OCI-LY3 (cell line): ENCODE measurements around the gene MESP2.
A peak's percentile ranks its signal among the peaks of the same experiment; 100 is the strongest.

Experiments
- H2AFZ ChIP-seq: fragments of 200-600, 300-600 bp; shearing (Covaris generic); 2 replicates; pipeline ENCODE4 v1.6.0; 2014; ENCODE audit warnings: antibody characterized with exemption, low read depth, low read length
- H3K27ac ChIP-seq: fragments of 200-600, 300-600 bp; sonication (generic); 2 replicates; pipeline ENCODE4 v1.5.1; 2014; ENCODE audit warnings: mild to moderate bottlenecking, low read length, moderate library complexity, mixed read lengths
- H3K27me3 ChIP-seq: fragments of 200-600, 300-600 bp; sonication (generic); 2 replicates; pipeline ENCODE4 v1.6.1; 2014; ENCODE audit warnings: low read depth, low read length, mixed read lengths
- H3K36me3 ChIP-seq: fragments of 200-600, 300-600 bp; sonication (generic); replicated peaks from 2 replicates; pipeline ENCODE3; 2014; ENCODE audit warnings: low read depth, low read length, mixed read lengths
- H3K4me1 ChIP-seq: fragments of 300-600, 200-600 bp; sonication (generic); 2 replicates; pipeline ENCODE4 v1.6.1; 2014; ENCODE audit warnings: low read length, mixed read lengths
- H3K4me2 ChIP-seq: fragments of 200-600, 300-600 bp; sonication (generic); 2 replicates; pipeline ENCODE4 v1.6.1; 2014; ENCODE audit warnings: low read length, mixed read lengths
- H3K4me3 ChIP-seq: fragments of 300-600, 200-600 bp; sonication (generic); 2 replicates; pipeline ENCODE4 v1.5.1; 2014; ENCODE audit warnings: antibody characterized with exemption, mild to moderate bottlenecking, low read length, moderate library complexity
- H3K79me2 ChIP-seq: fragments of 300-600, 200-600 bp; shearing (Covaris generic); 2 replicates; pipeline ENCODE4 v1.6.1; 2014; ENCODE audit warnings: mild to moderate bottlenecking, low read length, mixed read lengths
- H3K9ac ChIP-seq: fragments of 300-600, 200-600 bp; shearing (Covaris generic); 2 replicates; pipeline ENCODE4 v1.6.0; 2014; ENCODE audit warnings: mild to moderate bottlenecking, low read length, moderate library complexity
- H3K9me3 ChIP-seq: fragments of 200-600, 300-600 bp; shearing (Covaris generic); 2 replicates; pipeline ENCODE4 v1.6.1; 2014; ENCODE audit warnings: low read length, mixed read lengths; ENCODE audit not compliant: insufficient read depth
- H4K20me1 ChIP-seq: fragments of 200-600, 300-600 bp; sonication (generic); 2 replicates; pipeline ENCODE4 v1.6.1; 2016; ENCODE audit warnings: low read length, mixed read lengths; ENCODE audit not compliant: insufficient read depth
- CTCF ChIP-seq: fragments of 200-600, 300-600 bp; sonication (generic); IDR thresholded peaks from 2 replicates; pipeline ENCODE4 v1.5.1; 2014; ENCODE audit warnings: antibody characterized with exemption, low read length, low read depth
- EZH2phosphoT487 ChIP-seq: fragments of 200-600 bp; shearing (Covaris generic); IDR thresholded peaks from 2 replicates; pipeline ENCODE4 v1.6.1; 2018; ENCODE audit warnings: antibody characterized with exemption, mixed run types, low read depth

MESP2 gene

GRCh38 chr15:89783861-89784685 lies 7.9 kb downstream of the MESP2 start:
- H3K36me3 ChIP-seq = peaks cover 10% of the 10 kb centered on the region
- peak overlapping the region; percentile 60 for H3K4me2 ChIP-seq
- H2AFZ ChIP-seq = peak overlapping the region; percentile 62
- peak; percentile 29; the same call in 1 of the 2 replicates for TF ChIP-seq CTCF
- TF ChIP-seq EZH2phosphoT487 = no peak
- peak overlapping the region; percentile 74 for H3K9ac ChIP-seq
- peaks cover 10% of the 10 kb centered on the region; the same call in 1 of the 2 replicates for H3K9me3 ChIP-seq
- H3K27me3 ChIP-seq = no peaks in the 10 kb centered on the region
- H3K27ac ChIP-seq = peak overlapping the region; percentile 89
- H3K4me3 ChIP-seq = no peak overlapping the region; the same call in 1 of the 2 replicates
- H3K4me1 ChIP-seq = peaks cover 64% of the 10 kb centered on the region
- H4K20me1 ChIP-seq = no peaks in the 10 kb centered on the region
- no peaks in the 10 kb centered on the region for H3K79me2 ChIP-seq

DNA sequence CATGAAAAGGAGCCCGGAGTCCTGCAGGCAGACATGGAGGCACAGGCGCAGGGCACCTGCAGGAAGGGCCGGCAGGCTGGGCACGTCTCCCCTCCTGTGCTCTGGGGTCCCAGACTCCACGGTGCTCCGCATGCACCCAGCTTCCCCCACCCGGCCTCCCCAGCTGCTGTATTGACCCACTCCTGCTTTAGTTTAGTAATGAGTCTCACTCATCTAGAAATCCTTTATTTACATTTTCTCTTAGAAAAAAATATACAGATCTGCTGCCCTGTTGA lies 8.5 kb downstream of the MESP2 start:
- Histone ChIP-seq H3K27me3 (no peaks in the 10 kb centered on the region), H3K36me3 (peaks cover 10% of the 10 kb centered on the region), H3K27ac (peak overlapping the region; percentile 89), H3K4me2 (peak overlapping the region; percentile 60), H3K9me3 (peaks cover 10% of the 10 kb centered on the region; the same call in 1 of the 2 replicates), H4K20me1 (no peaks in the 10 kb centered on the region), H3K9ac (peak overlapping the region; percentile 74), H3K79me2 (no peaks in the 10 kb centered on the region), H3K4me3 (no peak overlapping the region), H2AFZ (peak overlapping the region; percentile 62), H3K4me1 (peaks cover 59% of the 10 kb centered on the region)
- no peak for TF ChIP-seq EZH2phosphoT487
- no peak for TF ChIP-seq CTCF

- 0 out of 2 replicates have a peak overlapping the region, but pooled peaks have one; percentile 62 for H2AFZ ChIP-seq
- peak overlapping the region; percentile 74; the same call in 1 of the 2 replicates for H3K9ac ChIP-seq
- H3K4me3 ChIP-seq = no peak overlapping the region
- 0 out of 2 replicates have a peak overlapping the region, but pooled peaks have one; percentile 60 for H3K4me2 ChIP-seq
- H3K27ac ChIP-seq = peak overlapping the region; percentile 89; the same call in 1 of the 2 replicates
- TF ChIP-seq CTCF (no peak), EZH2phosphoT487 (no peak)
- no peaks in the 10 kb centered on the region for H3K27me3 ChIP-seq
- peaks cover 55% of the 10 kb centered on the region for H3K4me1 ChIP-seq
- no peaks in the 10 kb centered on the region for H4K20me1 ChIP-seq
- H3K36me3 ChIP-seq = peaks cover 10% of the 10 kb centered on the region
- H3K79me2 ChIP-seq = no peaks in the 10 kb centered on the region
- peaks cover 10% of the 10 kb centered on the region; the same call in 1 of the 2 replicates for H3K9me3 ChIP-seq
Observed at GRCh38 chr15:89785064-89785773, 9.1 kb downstream of the MESP2 start.

GRCh38 chr15:89785774-89786140 lies 9.6 kb downstream of the MESP2 start:
- H3K4me3 ChIP-seq = no peak overlapping the region
- H3K4me1 ChIP-seq = peaks cover 50% of the 10 kb centered on the region
- H4K20me1 ChIP-seq = no peaks in the 10 kb centered on the region
- peaks cover 10% of the 10 kb centered on the region; the same call in 1 of the 2 replicates for H3K9me3 ChIP-seq
- no peak overlapping the region for H3K9ac ChIP-seq
- peaks cover 10% of the 10 kb centered on the region for H3K36me3 ChIP-seq
- TF ChIP-seq EZH2phosphoT487 = no peak
- no peak overlapping the region for H3K27ac ChIP-seq
- H2AFZ ChIP-seq = no peak overlapping the region
- H3K27me3 ChIP-seq = no peaks in the 10 kb centered on the region
- no peaks in the 10 kb centered on the region for H3K79me2 ChIP-seq
- no peak overlapping the region for H3K4me2 ChIP-seq
